DND-41 (cell line): ENCODE data around the gene ZC3H18.

ENCODE experiments used
- ATAC-seq: fragments of 200-7000 bp; cut with Tn5 transposase; 3 replicates; pipeline ENCODE4 v1.9.1; 2021; ENCODE audit warnings: low read depth; ENCODE audit not compliant: insufficient read depth
- DNase-seq: peaks from one replicate; pipeline ENCODE4 v3.0.0-alpha.2; 2020
- H2AFZ ChIP-seq: 2 replicates; pipeline ENCODE4 v1.6.0; 2012; ENCODE audit warnings: low read depth, low read length
- H3K27ac ChIP-seq: 2 replicates; pipeline ENCODE4 v1.5.1; 2012; ENCODE audit warnings: low read length, inconsistent platforms
- H3K27me3 ChIP-seq: fragments of 200-600 bp; sonication (generic); 2 replicates; pipeline ENCODE4 v1.6.0; 2012; ENCODE audit warnings: low read length, mild to moderate bottlenecking, inconsistent platforms; ENCODE audit not compliant: insufficient read depth, poor library complexity
- H3K36me3 ChIP-seq: 2 replicates; pipeline ENCODE4 v1.5.1; 2012; ENCODE audit warnings: low read length, inconsistent platforms; ENCODE audit not compliant: insufficient read depth
- H3K4me1 ChIP-seq: 2 replicates; pipeline ENCODE4 v1.5.1; 2012; ENCODE audit warnings: mild to moderate bottlenecking, low read length; ENCODE audit not compliant: insufficient read depth
- H3K4me2 ChIP-seq: 2 replicates; pipeline ENCODE4 v1.6.0; 2012; ENCODE audit warnings: mild to moderate bottlenecking, moderate library complexity, low read length, inconsistent platforms; ENCODE audit not compliant: insufficient read depth
- H3K4me3 ChIP-seq, 2 experiments: fragments of 200-600 bp in 1 of 2; shearing (Covaris generic) in 1 of 2; 2 replicates each; pipeline ENCODE4 v1.5.1; 2012 to 2016; ENCODE audit warnings: inconsistent platforms in 2 of 2, low read length in 2 of 2, mild to moderate bottlenecking in 2 of 2, low read depth in 1 of 2, moderate library complexity in 1 of 2
- H3K79me2 ChIP-seq: 2 replicates; pipeline ENCODE4 v1.6.0; 2012; ENCODE audit warnings: low read length, inconsistent platforms; ENCODE audit not compliant: insufficient read depth
- H3K9ac ChIP-seq: 2 replicates; pipeline ENCODE4 v1.6.0; 2012; ENCODE audit warnings: low read depth, mild to moderate bottlenecking, inconsistent platforms, low read length, moderate library complexity
- H3K9me3 ChIP-seq: 2 replicates; pipeline ENCODE4 v1.5.1; 2012; ENCODE audit warnings: low read length, moderate library complexity, mild to moderate bottlenecking, inconsistent platforms; ENCODE audit not compliant: insufficient read depth, severe bottlenecking
- H4K20me1 ChIP-seq: 2 replicates; pipeline ENCODE4 v1.6.0; 2012; ENCODE audit warnings: low read length; ENCODE audit not compliant: insufficient read depth
- EZH2 ChIP-seq: IDR thresholded peaks from 3 replicates; pipeline ENCODE4 v1.6.1; 2012; ENCODE audit warnings: borderline replicate concordance, low read depth, mild to moderate bottlenecking, moderate library complexity, low read length, inconsistent platforms; ENCODE audit not compliant: severe bottlenecking
- TF ChIP-seq, protein P1 (sequence below): IDR thresholded peaks from 2 replicates; pipeline ENCODE4 v1.5.1; 2012; ENCODE audit warnings: borderline replicate concordance, low read length, moderate library complexity, mild to moderate bottlenecking; ENCODE audit not compliant: poor library complexity, severe bottlenecking; ENCODE audit errors: extremely low read depth

Gene ZC3H18

DNA sequence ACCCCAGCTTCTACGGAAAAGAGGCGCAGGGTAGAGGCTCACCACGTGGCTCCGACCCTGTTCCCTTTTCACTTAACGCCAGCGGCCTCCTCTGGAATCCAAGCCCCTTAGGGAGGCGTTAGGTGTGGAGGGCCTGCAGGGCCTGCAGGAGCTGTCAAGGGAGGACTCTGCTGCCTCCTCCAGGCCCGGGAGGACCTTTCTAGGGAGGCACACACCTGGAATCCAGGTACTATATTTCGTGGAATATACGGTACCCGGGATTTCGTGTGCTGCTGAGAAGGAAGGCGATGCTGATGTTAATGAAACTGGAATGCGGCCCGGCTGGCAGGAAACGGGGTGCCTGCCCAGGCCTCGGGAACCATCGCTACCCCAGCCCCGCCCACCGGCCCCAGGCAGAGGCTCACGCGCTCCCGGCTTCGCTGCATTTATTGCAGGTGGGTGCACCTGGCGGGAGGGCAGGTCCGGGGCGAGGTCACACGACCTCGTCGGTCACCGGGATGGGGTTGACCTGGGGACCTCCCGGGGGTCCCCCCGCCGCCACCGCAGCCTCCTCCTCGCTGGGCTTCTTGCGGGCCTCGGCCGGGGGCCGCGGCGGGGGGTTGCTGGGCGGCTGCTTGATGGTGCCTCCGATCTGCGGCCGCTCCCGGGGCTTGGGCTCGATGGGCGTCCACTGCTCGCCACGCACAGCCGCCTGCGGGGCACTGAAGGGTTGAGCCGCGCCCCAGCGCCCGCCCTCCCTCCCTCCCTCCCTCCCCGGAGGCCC is 72.9 kb downstream of the ZC3H18 start:
- Histone ChIP-seq H4K20me1 (peaks cover 26% of the 10 kb centered on the region), H2AFZ (no peak overlapping the region), H3K27me3 (no peaks in the 10 kb centered on the region), H3K27ac (no peak overlapping the region), H3K9ac (no peak overlapping the region), H3K4me1 (no peaks in the 10 kb centered on the region), H3K4me2 (no peak overlapping the region), H3K4me3 (no peak overlapping the region), H3K9me3 (no peaks in the 10 kb centered on the region), H3K79me2 (0 out of 2 replicates have a peak, but pooled peaks cover 2% of the 10 kb centered on the region), H3K36me3 (0 out of 2 replicates have a peak, but pooled peaks cover 9% of the 10 kb centered on the region)
- no peak for ATAC-seq
- no peak for DNase-seq
- TF ChIP-seq EZH2, result no peak
- TF ChIP-seq, protein P1, sequence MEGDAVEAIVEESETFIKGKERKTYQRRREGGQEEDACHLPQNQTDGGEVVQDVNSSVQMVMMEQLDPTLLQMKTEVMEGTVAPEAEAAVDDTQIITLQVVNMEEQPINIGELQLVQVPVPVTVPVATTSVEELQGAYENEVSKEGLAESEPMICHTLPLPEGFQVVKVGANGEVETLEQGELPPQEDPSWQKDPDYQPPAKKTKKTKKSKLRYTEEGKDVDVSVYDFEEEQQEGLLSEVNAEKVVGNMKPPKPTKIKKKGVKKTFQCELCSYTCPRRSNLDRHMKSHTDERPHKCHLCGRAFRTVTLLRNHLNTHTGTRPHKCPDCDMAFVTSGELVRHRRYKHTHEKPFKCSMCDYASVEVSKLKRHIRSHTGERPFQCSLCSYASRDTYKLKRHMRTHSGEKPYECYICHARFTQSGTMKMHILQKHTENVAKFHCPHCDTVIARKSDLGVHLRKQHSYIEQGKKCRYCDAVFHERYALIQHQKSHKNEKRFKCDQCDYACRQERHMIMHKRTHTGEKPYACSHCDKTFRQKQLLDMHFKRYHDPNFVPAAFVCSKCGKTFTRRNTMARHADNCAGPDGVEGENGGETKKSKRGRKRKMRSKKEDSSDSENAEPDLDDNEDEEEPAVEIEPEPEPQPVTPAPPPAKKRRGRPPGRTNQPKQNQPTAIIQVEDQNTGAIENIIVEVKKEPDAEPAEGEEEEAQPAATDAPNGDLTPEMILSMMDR, result no peak

DNA sequence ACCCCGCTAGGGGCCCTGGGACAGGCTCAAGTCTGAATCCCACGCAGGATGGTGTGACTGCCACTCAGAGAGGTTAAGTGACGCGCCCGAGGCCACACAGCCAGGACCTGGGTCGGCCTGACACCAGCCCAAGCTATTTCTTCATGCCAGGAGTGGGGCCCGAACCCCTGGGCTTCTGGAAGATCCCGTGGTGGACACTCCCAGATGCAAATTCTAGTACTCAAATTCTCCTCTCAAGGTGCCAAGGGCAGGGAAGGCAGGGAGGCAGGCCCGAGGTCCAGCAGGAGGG is 73.4 kb downstream of the ZC3H18 start:
- Histone ChIP-seq H3K36me3 (0 out of 2 replicates have a peak, but pooled peaks cover 9% of the 10 kb centered on the region), H3K4me2 (no peak overlapping the region), H3K79me2 (0 out of 2 replicates have a peak, but pooled peaks cover 2% of the 10 kb centered on the region), H3K27ac (no peak overlapping the region), H3K4me3 (no peak overlapping the region), H3K9ac (no peak overlapping the region), H3K27me3 (no peaks in the 10 kb centered on the region), H3K9me3 (no peaks in the 10 kb centered on the region), H3K4me1 (no peaks in the 10 kb centered on the region), H4K20me1 (peaks cover 29% of the 10 kb centered on the region), H2AFZ (no peak overlapping the region)
- DNase-seq (no peak), ATAC-seq (no peak)
- no peak for TF ChIP-seq EZH2
- TF ChIP-seq, protein P1, result no peak

DNA sequence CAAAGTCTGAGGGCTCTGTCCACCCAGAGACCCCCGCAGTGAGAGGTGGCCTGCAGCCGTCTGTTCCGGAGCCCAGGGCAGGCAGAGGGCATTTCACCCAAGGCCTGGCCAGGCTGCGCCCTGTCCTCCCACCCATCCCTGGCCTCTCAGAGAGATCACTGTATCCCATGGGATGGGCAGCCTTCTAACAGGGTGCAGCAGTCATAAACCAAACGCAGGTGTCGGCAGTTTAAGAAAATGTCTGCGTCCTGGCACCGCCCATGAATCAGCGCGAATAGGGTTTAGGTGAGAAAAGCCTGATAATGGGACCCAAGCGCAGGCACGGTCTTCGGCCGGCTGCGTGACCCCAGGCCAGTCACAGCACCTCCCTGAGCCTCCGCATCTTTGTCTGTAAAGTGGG is 75.3 kb downstream of the ZC3H18 start:
- H2AFZ ChIP-seq, result no peak overlapping the region
- H3K4me1 ChIP-seq, result peaks cover 12% of the 10 kb centered on the region
- H3K4me3 ChIP-seq, result no peak overlapping the region
- H3K9ac ChIP-seq, result no peak overlapping the region
- ATAC-seq (no peak), DNase-seq (no peak)
- H4K20me1 ChIP-seq, result peaks cover 39% of the 10 kb centered on the region
- no peak for TF ChIP-seq EZH2
- TF ChIP-seq, protein P1, result no peak
- H3K27me3 ChIP-seq, result no peaks in the 10 kb centered on the region
- H3K79me2 ChIP-seq, result peaks cover 17% of the 10 kb centered on the region
- H3K9me3 ChIP-seq, result no peaks in the 10 kb centered on the region
- H3K36me3 ChIP-seq, result peaks cover 14% of the 10 kb centered on the region
- H3K27ac ChIP-seq, result no peak overlapping the region
- no peak overlapping the region for H3K4me2 ChIP-seq
